A172 (cell line): ENCODE data around the gene SLC26A9. TPM values are rescaled to one million over a fixed set of nuclear protein-coding genes. Genes with fewer than 3 reads are reported as not detected.
A peak's percentile ranks its signal among the peaks of the same experiment; 100 is the strongest.

ENCODE experiments used
- DNase-seq: peaks from one replicate; pipeline ENCODE4 v3.0.0-alpha.2; 2015; ENCODE audit warnings: low spot score
- total RNA-seq: library from RNA; depleted of rRNA; stranded (reverse); fragments of >200 nt; shearing (Covaris generic); gene quantifications from 2 replicates; pipeline ENCODE4 v1.2.3, GENCODE V29; 2014; rRNA removed

Gene SLC26A9, protein sequence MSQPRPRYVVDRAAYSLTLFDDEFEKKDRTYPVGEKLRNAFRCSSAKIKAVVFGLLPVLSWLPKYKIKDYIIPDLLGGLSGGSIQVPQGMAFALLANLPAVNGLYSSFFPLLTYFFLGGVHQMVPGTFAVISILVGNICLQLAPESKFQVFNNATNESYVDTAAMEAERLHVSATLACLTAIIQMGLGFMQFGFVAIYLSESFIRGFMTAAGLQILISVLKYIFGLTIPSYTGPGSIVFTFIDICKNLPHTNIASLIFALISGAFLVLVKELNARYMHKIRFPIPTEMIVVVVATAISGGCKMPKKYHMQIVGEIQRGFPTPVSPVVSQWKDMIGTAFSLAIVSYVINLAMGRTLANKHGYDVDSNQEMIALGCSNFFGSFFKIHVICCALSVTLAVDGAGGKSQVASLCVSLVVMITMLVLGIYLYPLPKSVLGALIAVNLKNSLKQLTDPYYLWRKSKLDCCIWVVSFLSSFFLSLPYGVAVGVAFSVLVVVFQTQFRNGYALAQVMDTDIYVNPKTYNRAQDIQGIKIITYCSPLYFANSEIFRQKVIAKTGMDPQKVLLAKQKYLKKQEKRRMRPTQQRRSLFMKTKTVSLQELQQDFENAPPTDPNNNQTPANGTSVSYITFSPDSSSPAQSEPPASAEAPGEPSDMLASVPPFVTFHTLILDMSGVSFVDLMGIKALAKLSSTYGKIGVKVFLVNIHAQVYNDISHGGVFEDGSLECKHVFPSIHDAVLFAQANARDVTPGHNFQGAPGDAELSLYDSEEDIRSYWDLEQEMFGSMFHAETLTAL
- 0.05 TPM in 1 of 2 replicates, not detected in the other for total RNA-seq

- DNase-seq, result no peak
These were observed at the start of gene SLC26A9 for GRCh38 chr1:205943245-205943644. Gene SLC26A9, minus strand, starts transcription at chr1:205943456. Its CDS starts 7,636 bp downstream, at chr1:205935820.

DNA sequence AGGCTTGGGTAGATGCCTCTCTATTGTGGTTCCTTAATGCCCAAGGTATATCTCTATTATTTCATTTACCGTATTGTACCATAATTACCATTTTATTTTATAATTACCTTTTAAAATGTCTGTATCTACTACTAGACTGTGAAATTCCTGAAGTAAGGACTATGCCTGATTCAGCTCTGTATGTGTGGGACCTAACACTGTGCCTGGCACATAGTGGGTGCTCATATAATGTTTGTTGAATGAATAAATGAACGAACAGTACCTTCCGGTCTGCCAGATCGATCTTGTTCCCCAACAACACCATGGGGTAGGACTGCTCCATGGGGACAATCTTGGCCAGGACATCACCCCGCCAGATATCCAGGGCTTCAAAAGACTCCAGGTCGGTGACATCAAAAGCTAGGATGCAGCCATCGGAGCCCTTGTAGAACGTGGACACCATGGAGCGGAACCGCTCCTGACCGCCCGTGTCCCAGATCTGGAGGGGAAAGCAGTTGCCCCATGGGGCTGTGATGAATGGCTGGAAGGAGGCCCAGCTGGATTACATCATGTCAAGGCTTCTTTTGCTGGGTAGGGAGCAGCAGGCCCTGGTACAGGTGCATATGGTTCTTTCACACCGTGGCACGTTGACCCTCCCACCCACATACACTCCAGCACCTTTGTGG is 49.1 kb upstream of the SLC26A9 start:
- DNase-seq, result no peak

DNA sequence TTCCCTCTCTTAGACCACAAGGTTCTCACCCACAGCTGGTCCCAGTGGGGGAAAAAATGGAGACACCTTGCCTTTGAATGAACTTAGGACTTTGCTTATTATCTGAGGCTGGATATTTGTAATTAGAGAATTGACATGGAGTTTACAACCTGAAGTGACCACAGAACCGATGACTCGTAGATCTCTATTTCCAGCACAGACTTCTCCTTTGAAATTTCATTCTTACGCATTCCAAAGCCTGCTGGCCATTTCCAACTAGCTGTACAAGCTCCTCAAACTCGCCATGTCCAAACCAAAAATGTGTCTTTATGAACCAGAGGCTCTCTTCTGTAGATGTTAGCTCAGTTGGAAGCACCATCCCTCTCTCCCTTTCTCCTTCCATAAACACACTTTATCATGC is 48.0 kb upstream of the SLC26A9 start:
- DNase-seq, result no peak

GRCh38 chr1:205990226-205990625 is 47.0 kb upstream of the SLC26A9 start:
- DNase-seq, result no peak

DNA sequence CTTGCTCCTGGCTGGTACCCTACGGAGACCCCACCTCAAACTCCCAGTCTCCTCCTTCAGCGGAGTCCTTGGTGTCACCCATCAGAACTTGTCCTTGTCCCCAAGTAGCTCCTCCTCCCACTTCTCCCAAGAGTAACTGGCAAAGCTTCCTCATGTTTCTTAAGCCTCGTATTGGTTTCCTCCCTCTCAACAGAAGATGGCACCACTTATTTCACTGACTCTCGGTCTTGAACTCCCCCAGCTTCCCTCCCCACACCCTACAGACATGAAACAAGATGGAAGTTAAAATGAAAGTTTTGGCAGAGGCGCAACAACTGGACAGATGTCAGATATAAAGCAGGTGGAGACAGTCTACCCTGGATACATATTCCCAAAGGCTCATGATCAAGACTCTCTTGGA is 46.5 kb upstream of the SLC26A9 start:
- no peak for DNase-seq

GRCh38 chr1:205988585-205988995 is 45.3 kb upstream of the SLC26A9 start:
- DNase-seq, result no peak

- no peak for DNase-seq
These were observed 43.6 kb upstream of the SLC26A9 start for GRCh38 chr1:205986861-205987260.

GRCh38 chr1:205986292-205986691 is 43.0 kb upstream of the SLC26A9 start:
- DNase-seq, result no peak

DNA sequence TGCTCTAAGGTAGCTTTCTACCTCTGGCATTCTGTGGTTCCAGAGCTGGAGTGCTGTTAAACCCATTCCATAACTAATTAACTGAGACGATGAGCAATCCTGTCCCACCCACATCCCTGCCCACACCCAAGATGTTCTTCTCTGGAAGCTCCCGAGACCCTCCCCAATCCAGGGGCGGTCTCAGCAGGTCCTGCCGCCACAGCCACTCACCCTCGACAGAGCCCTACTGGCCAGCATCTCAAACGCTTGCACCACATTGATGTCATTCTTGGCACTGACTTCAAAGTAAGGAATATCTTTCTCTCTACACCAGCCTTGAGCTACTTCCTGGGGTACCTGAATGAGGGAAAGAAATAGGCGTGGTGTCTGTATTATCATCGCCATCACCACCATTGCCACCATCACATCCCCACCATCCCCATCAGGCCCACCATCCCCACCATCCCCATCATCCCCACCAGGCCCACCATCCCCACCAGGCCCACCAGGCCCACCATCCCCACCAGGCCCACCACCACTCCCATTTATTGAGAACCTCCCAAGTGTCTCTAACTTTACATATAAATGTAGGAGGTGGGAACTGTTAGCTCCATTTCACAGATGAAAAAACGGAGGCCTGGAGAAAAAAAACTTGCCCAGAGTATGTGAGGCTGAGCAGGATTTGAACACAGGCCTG is 42.2 kb upstream of the SLC26A9 start:
- no peak for DNase-seq

- peak; percentile 58 for DNase-seq
These were observed 40.9 kb upstream of the SLC26A9 start for GRCh38 chr1:205983925-205984725.

DNA sequence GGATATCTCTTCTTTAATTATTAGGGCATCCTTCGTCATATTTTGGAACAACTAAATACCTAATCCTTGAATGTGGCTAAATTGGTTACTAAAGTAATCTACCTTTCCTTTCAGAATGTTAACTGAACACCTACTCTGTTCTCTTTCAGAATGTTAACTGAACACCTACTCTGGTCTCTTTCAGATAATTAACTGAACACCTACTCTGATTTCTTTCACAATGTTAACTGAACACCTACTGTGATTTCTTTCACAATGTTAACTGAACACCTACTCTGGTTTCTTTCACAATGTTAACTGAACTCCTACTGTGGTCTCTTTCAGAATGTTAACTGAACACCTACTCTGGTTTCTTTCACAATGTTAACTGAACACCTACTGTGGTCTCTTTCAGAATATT is 38.0 kb upstream of the SLC26A9 start:
- no peak for DNase-seq

GRCh38 chr1:205980237-205980870 is 37.1 kb upstream of the SLC26A9 start:
- DNase-seq, result no peak

GRCh38 chr1:205979301-205979700 is 36.0 kb upstream of the SLC26A9 start:
- DNase-seq, result no peak

- DNase-seq, result no peak
These were observed 35.4 kb upstream of the SLC26A9 start for GRCh38 chr1:205978676-205979075.

DNA sequence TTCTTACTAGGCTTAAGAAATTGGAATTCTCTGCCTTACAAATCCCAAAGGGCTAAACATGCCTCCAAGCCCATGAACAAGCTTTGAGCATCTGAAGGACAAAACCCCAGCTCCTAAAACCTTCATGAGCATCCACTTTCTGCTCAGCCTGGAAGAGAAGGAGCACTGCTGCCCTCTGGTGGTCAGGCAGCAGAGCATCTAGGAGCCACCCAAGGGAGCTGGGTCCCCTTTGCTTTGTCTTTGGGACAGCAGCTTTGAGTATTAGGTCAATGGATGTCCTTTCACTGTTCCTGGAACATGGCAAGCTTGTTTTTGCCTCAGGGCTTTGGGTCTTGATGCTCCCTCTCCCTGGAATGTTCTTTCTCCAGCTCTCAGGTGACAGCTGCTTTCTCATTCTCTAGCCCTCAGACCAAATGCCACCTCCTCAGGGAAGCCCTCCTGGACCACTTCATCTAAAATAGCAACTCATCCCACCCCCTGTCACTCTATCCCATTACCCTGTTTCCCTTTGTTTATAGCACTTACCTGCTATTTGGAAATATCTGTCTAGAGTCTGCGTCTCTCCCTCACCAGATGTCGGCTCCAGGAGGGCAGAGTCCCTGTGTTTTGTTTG is 34.3 kb upstream of the SLC26A9 start:
- peak; percentile 87 for DNase-seq

- peak; percentile 70 for DNase-seq
These were observed 33.6 kb upstream of the SLC26A9 start for GRCh38 chr1:205976708-205977401.

GRCh38 chr1:205976036-205976435 is 32.8 kb upstream of the SLC26A9 start:
- DNase-seq, result no peak

DNA sequence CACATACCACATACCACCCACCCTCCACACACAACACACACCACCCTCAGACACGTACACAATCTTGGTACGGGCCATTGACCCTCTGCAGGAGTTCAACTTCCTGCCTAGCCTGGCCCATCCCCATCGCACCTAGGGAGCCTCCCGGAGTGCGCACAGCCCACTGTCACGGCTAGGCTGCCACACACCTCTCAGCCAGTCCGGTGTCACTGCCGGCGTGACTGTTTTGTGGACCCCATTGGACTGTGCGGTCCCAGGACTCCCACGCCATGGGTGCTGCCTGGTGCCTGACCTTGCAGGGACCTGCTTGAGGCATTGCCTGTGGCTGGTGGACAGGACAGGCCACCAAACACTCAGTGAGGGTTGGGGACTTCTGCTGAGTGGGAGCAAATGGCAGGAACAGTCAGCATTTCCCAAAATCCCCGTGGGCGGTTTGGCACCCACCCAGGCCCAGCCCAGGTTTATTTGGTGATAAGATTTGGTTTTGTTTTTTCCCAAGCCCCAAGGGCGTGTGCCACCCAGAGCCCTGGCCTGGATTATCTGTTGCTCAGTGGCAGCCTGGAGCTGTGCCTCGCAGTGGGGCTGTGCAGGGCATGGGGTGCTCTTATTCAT is 32.2 kb upstream of the SLC26A9 start:
- DNase-seq, result no peak

DNA sequence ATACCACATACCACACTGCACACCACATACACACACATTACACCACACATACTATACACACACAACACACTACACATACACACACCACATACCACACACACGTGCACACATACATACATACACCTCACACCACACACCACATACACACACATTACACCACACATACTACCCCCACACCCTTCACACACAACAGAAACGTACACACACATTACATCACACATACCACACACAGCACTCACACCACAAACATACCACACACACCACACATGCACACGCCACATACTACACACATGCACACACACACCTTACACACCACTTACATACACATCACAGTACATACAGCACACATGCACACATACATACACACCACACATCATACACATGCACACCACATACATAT is 31.5 kb upstream of the SLC26A9 start:
- DNase-seq, result no peak
